HCT116 (cell line): ENCODE results near the gene HLA-F. TPM values are rescaled to one million over a fixed set of nuclear protein-coding genes. Genes with fewer than 3 reads are reported as not detected.

Experiments
- ATAC-seq: fragments of 200-7000 bp; cut with Tn5 transposase; 2 replicates; pipeline ENCODE4 v1.9.1; 2020; ENCODE audit warnings: mild to moderate bottlenecking, moderate library complexity
- BruUV-seq: library from RNA; stranded (reverse); fragments of 400-500 nt; replicated peaks from 2 replicates; lab custom pipeline; 2021; lab: Mats Ljungman, UMichigan
- CTCF ChIA-PET: fragments of 300-600 bp; sonication (Branson Sonifier 250); formaldehyde crosslinking; loops from one replicate; lab custom pipeline; 2021; ENCODE audit warnings: antibody characterized with exemption; lab: Charles Lee
- POLR2A ChIA-PET: fragments of 300-600, 350-600 bp; sonication (Branson Sonifier 250); formaldehyde crosslinking; loops from one replicate; lab custom pipeline; 2021; ENCODE audit warnings: antibody characterized with exemption; lab: Charles Lee
- RAD21 ChIA-PET, 2 experiments: fragments of 300-600 bp; sonication (Branson Sonifier 250); formaldehyde crosslinking; loops; one replicate each; lab custom pipeline; 2023; ENCODE audit warnings: low total read pairs in 2 of 2; ENCODE audit not compliant: uncharacterized antibody in 2 of 2, unreplicated experiment in 2 of 2, low non-redundant PET in 1 of 2; lab: Charles Lee
- DNase-seq: peaks from one replicate; pipeline ENCODE4 v3.0.0-alpha.2; 2010; ENCODE audit warnings: low read depth, low spot score
- H2AFZ ChIP-seq: fragments of 200-600 bp; shearing (Covaris generic), sonication (generic); 2 replicates; pipeline ENCODE4 v1.6.1; 2017; ENCODE audit warnings: low read depth, mixed run types, mixed read lengths, antibody characterized with exemption, low read length; ENCODE audit not compliant: poor library complexity, severe bottlenecking
- H3K27ac ChIP-seq: 2 replicates; pipeline ENCODE4 v1.5.1; 2012; ENCODE audit warnings: low read depth, low read length
- H3K27me3 ChIP-seq: fragments of 200-600 bp; sonication (generic); 2 replicates; pipeline ENCODE4 v1.6.1; 2016; ENCODE audit warnings: mixed run types, low read length, mixed read lengths; ENCODE audit not compliant: insufficient read depth
- H3K36me3 ChIP-seq, 2 experiments: fragments of 200-500 bp in 1 of 2; fragments of 200-600 bp in 1 of 2; sonication (Bioruptor generic) in 1 of 2; sonication (generic) in 1 of 2; 2 replicates each; pipeline versions ENCODE4 v1.5.1 to v1.6.1; 2014 to 2016; ENCODE audit warnings: low read length in 2 of 2, inconsistent platforms in 1 of 2, mixed read lengths in 1 of 2, mixed run types in 1 of 2; ENCODE audit not compliant: insufficient read depth in 2 of 2, control insufficient read depth in 1 of 2
- H3K4me1 ChIP-seq, 2 experiments: fragments of 200-600 bp in 1 of 2; sonication (generic) in 1 of 2; 2 replicates each; pipeline versions ENCODE4 v1.5.1 to v1.6.1; 2012 to 2017; ENCODE audit warnings: low read length in 2 of 2, inconsistent platforms in 1 of 2, mild to moderate bottlenecking in 1 of 2, mixed read lengths in 1 of 2, mixed run types in 1 of 2, moderate library complexity in 1 of 2; ENCODE audit not compliant: insufficient read depth in 2 of 2, control insufficient read depth in 1 of 2
- H3K4me2 ChIP-seq: fragments of 200-600 bp; sonication (generic); 2 replicates; pipeline ENCODE4 v1.6.1; 2017; ENCODE audit warnings: mixed run types, low read length, mixed read lengths
- H3K4me3 ChIP-seq, 2 experiments: fragments of 200-600 bp in 1 of 2; sonication (generic) in 1 of 2; replicated peaks in 1 of 2; 2 replicates each; pipeline ENCODE4 v1.5.1; 2011 to 2016; ENCODE audit warnings: low read length in 2 of 2, control low read depth in 1 of 2, low read depth in 1 of 2, mild to moderate bottlenecking in 1 of 2, mixed read lengths in 1 of 2, mixed run types in 1 of 2
- H3K79me2 ChIP-seq: fragments of 200-600 bp; sonication (generic); 2 replicates; pipeline ENCODE4 v1.6.1; 2017; ENCODE audit warnings: mild to moderate bottlenecking, mixed run types, low read length, moderate library complexity, mixed read lengths; ENCODE audit not compliant: insufficient read depth
- H3K9ac ChIP-seq: fragments of 200-600 bp; sonication (generic); 2 replicates; pipeline ENCODE4 v1.6.1; 2016; ENCODE audit warnings: low read length, mixed read lengths
- H3K9me2 ChIP-seq: fragments of 200-600 bp; sonication (generic), shearing (Covaris generic); 2 replicates; pipeline ENCODE4 v1.6.1; 2017; ENCODE audit warnings: mixed run types, mild to moderate bottlenecking, moderate library complexity; ENCODE audit not compliant: insufficient read depth
- H3K9me3 ChIP-seq, 2 experiments: fragments of 200-500 bp in 1 of 2; fragments of 200-600 bp in 1 of 2; sonication (Bioruptor generic) in 1 of 2; sonication (generic) in 1 of 2; 2 replicates each; pipeline ENCODE4 v1.6.1; 2014 to 2017; ENCODE audit warnings: low read length in 2 of 2, mixed read lengths in 2 of 2, inconsistent platforms in 1 of 2, low read depth in 1 of 2, mild to moderate bottlenecking in 1 of 2, mixed run types in 1 of 2, moderate library complexity in 1 of 2; ENCODE audit not compliant: control insufficient read depth in 1 of 2, insufficient read depth in 1 of 2
- H4K20me1 ChIP-seq: fragments of 200-600 bp; sonication (generic), shearing (Covaris generic); 2 replicates; pipeline ENCODE4 v1.6.1; 2017; ENCODE audit warnings: mixed run types, mild to moderate bottlenecking, moderate library complexity; ENCODE audit not compliant: insufficient read depth
- ATF3 ChIP-seq: IDR thresholded peaks from 2 replicates; pipeline ENCODE4 v1.6.1; 2012
- CEBPB ChIP-seq: IDR thresholded peaks from 2 replicates; pipeline ENCODE4 v1.6.1; 2012; ENCODE audit warnings: low read depth
- ELF1 ChIP-seq: IDR thresholded peaks from 2 replicates; pipeline ENCODE4 v1.6.1; 2012; ENCODE audit warnings: low read depth, borderline replicate concordance
- EZH2 ChIP-seq: fragments of 200-600 bp; sonication (generic); IDR thresholded peaks from 2 replicates; pipeline ENCODE4 v1.6.1; 2017; ENCODE audit warnings: antibody characterized with exemption, mixed run types
- EZH2phosphoT487 ChIP-seq: fragments of 200-600 bp; IDR thresholded peaks from 2 replicates; pipeline ENCODE4 v1.6.1; 2018; ENCODE audit warnings: antibody characterized with exemption, borderline replicate concordance
- JUND ChIP-seq: IDR thresholded peaks from 2 replicates; pipeline ENCODE4 v1.6.1; 2012
- MAX ChIP-seq: IDR thresholded peaks from 2 replicates; pipeline ENCODE4 v1.6.1; 2012
- POLR2A ChIP-seq: IDR thresholded peaks from 2 replicates; pipeline ENCODE4 v1.7.0; 2011; ENCODE audit warnings: borderline replicate concordance; ENCODE audit not compliant: insufficient read depth, insufficient read length; ENCODE audit errors: extremely low read depth
- POLR2AphosphoS5 ChIP-seq: IDR thresholded peaks from 2 replicates; pipeline ENCODE4 v1.6.1; 2011; ENCODE audit warnings: mild to moderate bottlenecking, low read depth, low read length, moderate library complexity
- RAD21 ChIP-seq: IDR thresholded peaks from 2 replicates; pipeline ENCODE4 v1.6.1; 2012; ENCODE audit warnings: low read depth, mild to moderate bottlenecking
- REST ChIP-seq: IDR thresholded peaks from 2 replicates; pipeline ENCODE4 v1.6.1; 2012; ENCODE audit warnings: low read depth
- SP1 ChIP-seq: IDR thresholded peaks from 2 replicates; pipeline ENCODE4 v1.6.1; 2012; ENCODE audit warnings: low read depth
- TCF7L2 ChIP-seq: IDR thresholded peaks from 2 replicates; pipeline ENCODE4 v1.7.0; 2011; ENCODE audit warnings: borderline replicate concordance, inconsistent platforms; ENCODE audit not compliant: insufficient read depth, insufficient read length; ENCODE audit errors: extremely low read depth
- ZFX ChIP-seq: fragments of 450-650 bp; IDR thresholded peaks from 2 replicates; pipeline ENCODE4 v1.6.1; 2017
- intact Hi-C: fragments of 100-400 bp; cut with micrococcal nuclease; formaldehyde crosslinking; loops from 2 replicates; pipeline ENCODE4 v1.10.0; 2022
- total RNA-seq: library from RNA; stranded (reverse); gene quantifications from one replicate; pipeline ENCODE4 v1.2.1, GENCODE V29; 2021; ENCODE audit not compliant: unreplicated experiment

Gene HLA-F
- total RNA-seq, 1 experiment from 2014 or later = 24.6 TPM

- intact Hi-C loops = loop anchor here (5.0 kb wide), 1 partner anchor 43 kb away; no protein-coding TSS in a partner anchor
Observed at GRCh38 chr6:29750709-29751108, 27.5 kb downstream of the HLA-F start.

More at GRCh38 chr6:29750709-29751108, 27.5 kb downstream of the HLA-F start:
- no peak overlapping the region for H3K4me2 ChIP-seq
- CTCF ChIA-PET = interaction anchor here (0.6 kb wide), 1 partner anchor 777 kb away, joined by 4 read pairs; no protein-coding TSS in a partner anchor
- DNase-seq (no peak), ATAC-seq (no peak)
- H2AFZ ChIP-seq = no peak overlapping the region
- RAD21 ChIA-PET = interaction anchor here in 1 of 2 experiments (0.6 kb wide), 1 partner anchor 71 kb away, joined by 4 read pairs; no protein-coding TSS in a partner anchor
- POLR2A ChIA-PET = no interaction called here
- no peak overlapping the region for H3K4me3 ChIP-seq
- H3K9me3 ChIP-seq = no peaks in the 10 kb centered on the region
- BruUV-seq = no TSS peak
- H4K20me1 ChIP-seq = no peaks in the 10 kb centered on the region
- no peak overlapping the region for H3K9ac ChIP-seq
- no peaks in the 10 kb centered on the region; the same call in 1 of the 2 replicates for H3K79me2 ChIP-seq
- H3K36me3 ChIP-seq = no peaks in the 10 kb centered on the region
- H3K27me3 ChIP-seq = no peaks in the 10 kb centered on the region
- TF ChIP-seq EZH2 (no peak), EZH2phosphoT487 (no peak), MAX (no peak), TCF7L2 (no peak), REST (no peak), ELF1 (no peak), POLR2AphosphoS5 (no peak), ATF3 (no peak), CEBPB (no peak), SP1 (no peak), ZFX (no peak), RAD21 (no peak), POLR2A (no peak), JUND (no peak)
- H3K27ac ChIP-seq = no peak overlapping the region
- H3K4me1 ChIP-seq = peaks cover 3 to 32% of the 10 kb centered on the region in 2 experiments; a peak in 3 of 4 replicates
- no peaks in the 10 kb centered on the region for H3K9me2 ChIP-seq
